Neural progenitor cell (in vitro differentiated cells): ENCODE results near the gene CYSTM1.

Source experiments
- EZH2phosphoT487 ChIP-seq: fragments of 200-600 bp; sonication (generic); IDR thresholded peaks from 2 replicates; pipeline ENCODE4 v1.6.1; 2017; ENCODE audit warnings: antibody characterized with exemption
- TF ChIP-seq, protein P1 (sequence below): fragments of 200-600 bp; sonication (generic); IDR thresholded peaks from 2 replicates; pipeline ENCODE4 v1.5.1; 2017; ENCODE audit warnings: antibody characterized with exemption, mild to moderate bottlenecking

DNA sequence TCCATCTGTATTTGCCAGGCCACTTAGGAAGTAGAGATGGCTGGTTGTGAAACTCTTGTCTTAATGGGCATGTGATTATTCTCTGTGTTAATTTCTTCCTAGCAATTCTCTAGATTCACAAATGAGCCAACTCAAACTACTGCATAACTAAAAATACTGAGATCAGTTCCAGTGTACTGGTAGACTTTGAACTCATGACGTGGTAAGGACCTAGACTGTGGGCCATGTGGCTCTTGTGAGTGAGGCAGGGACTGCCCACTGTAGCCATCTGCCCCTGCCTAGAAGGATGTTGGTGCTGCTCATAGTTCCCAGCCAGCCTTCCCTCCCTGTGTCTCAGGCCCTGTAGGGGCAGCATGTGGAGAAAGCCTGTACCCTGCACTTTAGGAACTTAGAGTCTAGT lies 47.4 kb downstream of the CYSTM1 start:
- TF ChIP-seq, protein P1, sequence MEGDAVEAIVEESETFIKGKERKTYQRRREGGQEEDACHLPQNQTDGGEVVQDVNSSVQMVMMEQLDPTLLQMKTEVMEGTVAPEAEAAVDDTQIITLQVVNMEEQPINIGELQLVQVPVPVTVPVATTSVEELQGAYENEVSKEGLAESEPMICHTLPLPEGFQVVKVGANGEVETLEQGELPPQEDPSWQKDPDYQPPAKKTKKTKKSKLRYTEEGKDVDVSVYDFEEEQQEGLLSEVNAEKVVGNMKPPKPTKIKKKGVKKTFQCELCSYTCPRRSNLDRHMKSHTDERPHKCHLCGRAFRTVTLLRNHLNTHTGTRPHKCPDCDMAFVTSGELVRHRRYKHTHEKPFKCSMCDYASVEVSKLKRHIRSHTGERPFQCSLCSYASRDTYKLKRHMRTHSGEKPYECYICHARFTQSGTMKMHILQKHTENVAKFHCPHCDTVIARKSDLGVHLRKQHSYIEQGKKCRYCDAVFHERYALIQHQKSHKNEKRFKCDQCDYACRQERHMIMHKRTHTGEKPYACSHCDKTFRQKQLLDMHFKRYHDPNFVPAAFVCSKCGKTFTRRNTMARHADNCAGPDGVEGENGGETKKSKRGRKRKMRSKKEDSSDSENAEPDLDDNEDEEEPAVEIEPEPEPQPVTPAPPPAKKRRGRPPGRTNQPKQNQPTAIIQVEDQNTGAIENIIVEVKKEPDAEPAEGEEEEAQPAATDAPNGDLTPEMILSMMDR: no peak
- no peak for TF ChIP-seq EZH2phosphoT487
